HG03457 (cell line): Measurements from ENCODE around the gene PLEKHG4B.

Experiments
- ATAC-seq: cut with Tn5 transposase; IDR thresholded peaks from one replicate; pipeline ENCODE4 v1.9.1; 2021; ENCODE audit warnings: moderate number of reproducible peaks; ENCODE audit not compliant: unreplicated experiment

Gene PLEKHG4B

DNA sequence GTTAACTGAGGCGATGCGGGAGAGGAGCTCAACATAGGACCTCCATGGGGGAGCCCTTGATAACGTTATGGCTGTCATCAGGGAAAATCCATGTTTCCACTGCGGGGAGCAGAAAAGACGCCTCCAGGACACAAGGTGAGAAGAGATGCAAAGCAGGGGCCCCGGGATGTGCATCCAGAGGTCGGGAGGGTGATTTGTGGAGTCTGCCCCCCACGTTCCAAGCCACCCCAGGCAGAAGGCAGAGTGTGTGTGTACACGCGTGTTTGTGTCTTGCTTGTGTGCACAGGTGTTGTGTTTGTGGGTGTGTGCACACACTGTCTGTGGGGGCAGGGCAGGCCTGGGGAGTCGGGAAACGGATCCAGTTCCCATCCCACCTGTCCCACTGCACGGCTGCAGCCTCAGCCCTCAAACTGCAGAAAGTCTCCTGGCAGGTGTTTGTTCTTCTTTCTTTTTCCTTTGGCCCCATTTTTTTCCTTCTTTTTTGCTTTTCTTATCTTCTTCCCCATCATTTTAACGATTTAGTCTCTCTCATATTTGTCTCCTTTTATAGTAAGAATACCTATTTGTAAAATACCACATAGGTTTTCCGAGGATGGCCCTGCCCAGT is 17.4 kb upstream of the PLEKHG4B start:
- no peak for ATAC-seq

DNA sequence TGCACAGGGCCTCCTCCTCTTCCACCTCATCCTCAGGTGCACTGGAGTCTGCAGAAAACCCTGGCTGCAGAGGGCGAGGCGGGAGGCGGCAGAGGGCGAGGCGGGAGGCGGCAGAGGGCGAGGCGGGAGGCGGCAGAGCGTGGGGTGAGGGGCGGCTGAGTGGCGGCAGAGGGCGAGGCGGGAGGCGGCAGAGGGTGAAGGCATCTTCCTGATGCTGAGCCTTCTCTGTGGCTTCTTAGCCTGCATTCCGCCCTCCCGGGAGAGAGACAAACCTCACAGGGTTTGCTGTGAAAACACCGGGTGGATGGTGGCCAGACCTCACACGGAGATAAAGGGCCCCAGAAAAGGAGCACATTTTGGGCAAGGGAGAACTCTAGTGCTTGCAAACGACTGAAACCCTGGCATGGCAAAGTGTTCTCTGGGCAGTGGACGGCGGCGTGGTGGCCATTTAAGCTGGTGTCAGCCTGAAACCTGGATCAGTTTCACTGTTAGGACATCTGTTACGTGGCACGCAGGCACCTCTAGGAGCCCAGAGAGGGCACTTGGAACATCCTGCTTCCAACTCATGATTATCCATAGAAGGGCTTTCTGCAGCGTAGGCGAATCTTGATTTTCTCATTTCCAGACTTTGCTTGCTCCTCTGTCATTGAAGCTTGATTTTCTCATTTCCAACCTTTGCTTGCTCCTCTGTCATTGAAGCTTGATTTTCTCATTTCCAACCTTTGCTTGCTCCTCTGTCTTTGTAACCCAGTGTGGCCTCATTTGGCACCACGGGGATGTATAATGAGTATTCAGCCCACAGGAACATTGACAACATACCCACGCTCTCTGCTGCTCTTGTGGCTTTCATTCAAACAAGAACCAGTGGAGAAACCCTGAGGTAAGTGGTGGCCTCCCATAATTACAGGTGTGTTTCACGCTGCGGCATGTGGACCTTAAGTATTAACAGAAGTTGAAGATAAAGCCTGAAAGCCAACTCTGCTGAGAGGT is 16.3 kb upstream of the PLEKHG4B start:
- ATAC-seq, result no peak

DNA sequence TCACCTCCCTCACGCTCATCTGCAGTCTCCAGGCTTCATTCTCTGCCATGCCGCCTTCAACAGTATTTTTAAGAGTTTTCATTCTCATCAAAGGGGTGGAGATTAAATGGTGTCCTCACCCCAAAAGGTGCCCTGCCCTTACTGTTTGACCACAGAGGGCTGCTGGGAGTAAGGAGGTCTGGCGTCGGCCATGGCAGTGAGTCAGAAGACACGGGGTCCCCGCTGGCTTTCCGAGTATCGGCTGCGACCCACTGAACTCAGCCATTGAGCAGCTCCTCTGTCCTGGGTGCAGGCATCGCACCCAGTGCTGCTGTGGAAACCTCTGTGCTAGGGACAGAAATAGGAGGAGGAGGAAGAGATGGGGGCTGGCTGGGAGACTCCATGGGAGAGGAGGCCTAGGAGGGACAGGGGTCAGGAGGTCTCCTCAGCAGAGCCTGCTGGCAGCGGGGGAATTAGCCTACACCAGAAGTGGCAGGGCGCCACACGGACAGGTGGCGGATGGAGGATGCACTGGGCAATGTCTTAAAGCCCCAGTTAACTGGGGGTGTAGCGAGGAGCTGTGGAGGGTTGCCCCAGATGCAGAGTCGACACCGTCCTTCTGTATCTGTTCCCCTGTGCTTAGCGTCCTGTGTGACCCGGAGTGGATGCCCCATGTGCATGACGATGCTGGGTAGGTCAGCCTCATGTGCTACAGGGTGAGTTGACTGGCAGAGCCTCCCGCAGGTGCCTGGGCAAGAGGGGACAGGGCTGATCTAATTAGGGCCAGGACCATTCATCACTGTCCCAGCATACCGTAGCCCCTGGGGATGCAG is 15.4 kb upstream of the PLEKHG4B start:
- ATAC-seq, result no peak

DNA sequence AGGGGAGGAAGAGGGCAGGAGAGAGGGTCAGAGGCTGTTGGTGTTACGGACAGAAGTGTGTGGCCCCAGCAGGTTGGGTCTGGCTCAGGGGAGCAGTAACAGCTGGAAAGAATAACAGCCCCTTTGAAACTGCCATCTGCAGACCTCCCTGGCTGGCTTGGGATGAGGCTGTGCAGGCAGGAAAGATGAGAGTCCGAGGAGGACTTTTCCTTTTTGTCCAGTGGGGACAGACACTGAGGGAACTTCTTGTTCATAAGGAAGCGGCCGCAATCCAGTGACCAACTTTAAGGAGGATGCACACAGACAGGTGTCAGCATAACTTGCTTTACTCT is 14.8 kb upstream of the PLEKHG4B start:
- no peak for ATAC-seq

DNA sequence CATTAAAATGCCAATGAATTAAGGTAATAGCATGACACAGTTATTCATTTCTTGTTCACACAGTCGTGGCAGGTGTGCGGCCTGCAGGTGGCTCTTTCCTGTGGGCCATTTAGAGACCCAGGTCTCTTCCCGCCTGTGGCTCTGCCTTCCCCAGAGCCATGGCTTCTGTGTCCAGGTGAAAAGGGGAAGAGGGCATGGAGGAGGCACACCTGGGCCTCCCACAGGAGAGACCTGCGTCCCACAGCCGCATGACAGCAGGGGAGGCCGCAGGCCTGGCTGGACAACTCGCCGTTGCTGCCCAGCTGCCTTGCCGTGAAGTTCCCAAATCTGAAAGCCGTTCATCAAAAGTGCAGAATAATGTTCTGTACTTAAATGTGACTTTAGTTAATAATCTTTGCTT is 14.4 kb upstream of the PLEKHG4B start:
- no peak for ATAC-seq

DNA sequence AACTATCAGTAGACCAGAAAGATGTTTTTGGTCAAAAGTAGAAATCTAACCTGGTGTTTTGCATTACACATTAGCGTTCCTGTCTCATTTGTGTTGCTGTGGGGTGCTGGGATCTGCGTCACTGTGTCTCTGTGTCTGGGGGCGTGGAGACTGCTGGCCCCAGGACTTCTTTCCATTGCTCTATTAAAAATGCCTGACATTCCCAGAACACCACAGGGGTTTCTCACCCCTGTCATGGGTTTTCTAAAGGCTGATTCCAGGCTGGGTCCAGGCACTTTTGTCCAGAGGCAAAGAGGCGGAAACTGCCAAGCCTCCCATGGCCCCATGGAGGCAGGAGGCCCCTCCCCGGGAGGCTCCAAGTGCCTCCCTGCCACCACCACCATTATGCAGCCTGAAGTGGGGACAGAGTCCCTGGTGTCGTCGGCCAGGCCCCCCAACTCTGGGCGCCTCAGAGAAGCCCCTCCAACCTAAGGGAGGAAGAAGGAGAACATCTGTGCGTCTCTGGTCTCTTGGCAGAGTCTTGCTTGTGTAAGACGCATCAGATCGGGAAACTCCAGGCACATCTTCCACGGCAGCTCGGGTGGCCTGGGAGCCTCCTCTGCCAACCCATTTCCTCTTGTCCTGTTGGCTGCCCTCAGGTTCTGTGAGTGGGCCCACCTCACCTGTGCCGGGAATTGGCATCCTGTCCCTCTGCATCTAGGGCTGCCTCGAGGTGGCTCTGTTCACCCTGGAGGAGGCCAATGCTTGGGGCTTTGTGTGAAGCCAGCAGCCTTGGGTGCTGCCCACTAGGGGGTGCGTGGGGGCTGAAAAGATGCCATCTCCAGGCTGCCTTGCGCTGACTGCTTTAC is 13.8 kb upstream of the PLEKHG4B start:
- ATAC-seq, result no peak

DNA sequence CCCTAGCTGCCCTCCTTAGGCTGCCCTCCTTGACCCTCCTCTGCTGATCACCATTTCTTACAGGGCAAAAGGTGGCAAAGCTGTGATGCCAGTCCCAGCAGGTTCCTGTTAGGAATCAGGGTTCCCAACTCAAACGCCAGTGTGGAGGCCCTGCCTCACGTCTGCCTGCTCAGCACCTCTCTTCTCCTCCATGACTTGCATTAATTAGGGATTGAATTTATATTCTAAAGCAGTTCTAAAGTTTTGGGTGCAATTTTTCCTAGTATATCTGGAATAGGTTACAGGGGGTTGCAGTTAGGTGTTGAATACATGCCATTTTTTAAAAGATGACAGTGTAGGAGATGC is 13.2 kb upstream of the PLEKHG4B start:
- ATAC-seq, result no peak

DNA sequence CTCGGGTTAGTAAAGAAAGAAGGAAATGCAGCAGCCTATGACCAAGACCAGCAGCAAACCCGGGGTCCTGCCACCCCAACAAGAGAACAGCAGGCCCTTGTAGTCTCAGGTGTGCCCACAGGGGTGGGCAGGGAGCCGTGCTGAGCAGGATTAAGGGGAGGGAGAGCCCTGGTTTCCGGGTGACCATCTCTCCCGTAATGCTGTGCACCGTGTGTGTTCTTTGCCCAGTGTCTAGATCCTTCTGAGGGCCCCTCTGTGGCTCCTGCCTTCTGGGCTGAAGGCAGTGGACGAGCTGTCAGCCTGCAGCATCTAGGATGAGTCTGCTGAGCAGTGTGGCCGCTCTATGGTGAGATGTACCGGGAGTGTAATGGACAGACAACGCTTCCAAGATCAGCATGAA is 12.7 kb upstream of the PLEKHG4B start:
- ATAC-seq, result no peak

DNA sequence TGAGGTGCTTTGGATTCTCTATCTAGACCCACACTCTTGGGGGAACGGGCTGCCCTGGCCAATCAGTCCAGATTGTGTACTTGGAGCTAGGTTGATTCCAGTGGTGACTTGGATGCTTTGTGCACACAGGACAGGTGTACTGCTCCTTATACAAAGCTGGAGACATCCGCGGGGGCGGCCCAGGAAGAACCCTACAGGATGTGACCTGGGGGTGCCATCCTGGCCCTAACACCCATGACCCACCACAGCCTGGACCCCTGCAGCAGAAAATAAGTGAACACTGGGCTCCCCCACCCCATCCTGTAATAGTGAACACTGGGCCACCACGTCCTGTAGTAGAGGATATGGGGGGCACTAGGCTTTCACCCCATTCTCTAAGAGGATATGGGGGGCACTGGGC is 12.1 kb upstream of the PLEKHG4B start:
- ATAC-seq, result no peak

DNA sequence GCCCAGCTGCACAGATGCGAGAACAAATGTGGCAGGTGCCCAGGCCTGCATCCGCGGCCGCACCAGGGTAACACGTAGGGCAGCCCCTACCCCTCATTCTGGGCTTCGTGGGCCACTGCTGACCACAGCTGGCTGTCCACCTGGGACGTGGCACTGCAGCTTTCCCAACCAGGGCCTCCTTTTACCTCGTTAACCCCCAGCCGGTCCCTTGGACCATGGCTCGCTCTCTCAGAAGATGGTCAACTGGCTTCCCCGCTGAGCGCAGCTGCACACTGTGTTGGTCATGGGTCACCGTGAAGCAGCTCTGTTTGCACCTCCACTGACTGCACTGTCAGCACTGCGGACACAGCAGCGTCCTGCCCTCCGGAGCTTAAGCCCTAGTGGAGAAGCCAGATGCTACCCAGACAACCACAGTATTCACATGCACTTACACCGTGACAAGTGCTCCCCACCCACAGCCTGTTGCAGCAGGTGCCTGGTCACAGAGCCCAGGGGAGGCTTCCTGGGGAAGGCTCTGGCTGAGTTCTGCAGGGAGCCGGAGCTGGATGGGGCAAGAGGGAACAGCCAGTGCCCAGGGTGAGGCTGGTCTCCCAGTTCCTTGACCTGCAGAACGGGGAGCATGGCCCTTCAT is 10.5 kb upstream of the PLEKHG4B start:
- no peak for ATAC-seq

DNA sequence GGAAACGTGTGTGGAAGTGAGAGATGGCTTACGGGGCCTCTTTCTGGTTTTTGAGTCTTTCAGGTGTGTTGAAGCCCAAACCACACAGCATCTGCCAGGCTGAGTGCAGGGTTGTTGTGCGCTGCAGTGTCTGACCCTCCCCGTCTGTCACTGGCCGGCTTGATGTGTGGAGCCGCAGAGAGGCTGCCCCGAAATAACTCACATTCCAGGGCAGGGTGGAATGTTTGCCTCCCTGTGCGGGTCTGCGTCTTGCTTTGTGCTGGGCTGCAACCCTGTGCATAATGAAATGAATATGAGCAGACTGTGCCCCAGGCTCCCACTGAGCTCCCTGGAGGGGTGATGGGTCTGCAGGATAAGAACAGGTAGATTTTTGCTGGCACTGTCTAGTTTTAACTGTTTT is 9.9 kb upstream of the PLEKHG4B start:
- ATAC-seq, result no peak

DNA sequence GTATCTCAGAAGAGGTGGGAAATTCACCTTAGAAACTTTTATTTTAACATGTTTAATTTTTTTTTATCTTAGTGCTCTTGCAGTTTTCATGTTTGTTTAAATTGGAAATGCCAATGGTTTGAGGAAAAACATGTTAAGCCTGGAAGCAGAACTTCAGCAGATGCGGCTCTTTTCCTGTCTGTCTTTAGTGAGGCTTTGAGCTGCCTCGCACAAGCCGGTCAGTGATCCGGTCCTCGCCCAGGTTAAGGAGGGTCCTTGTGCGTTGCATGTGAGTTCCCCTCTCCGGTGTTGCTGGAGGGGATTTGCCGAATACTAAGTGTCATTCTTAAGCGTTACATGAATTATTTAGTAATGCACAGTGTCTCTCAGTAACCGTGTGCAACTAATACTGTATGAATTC is 9.4 kb upstream of the PLEKHG4B start:
- ATAC-seq, result no peak

DNA sequence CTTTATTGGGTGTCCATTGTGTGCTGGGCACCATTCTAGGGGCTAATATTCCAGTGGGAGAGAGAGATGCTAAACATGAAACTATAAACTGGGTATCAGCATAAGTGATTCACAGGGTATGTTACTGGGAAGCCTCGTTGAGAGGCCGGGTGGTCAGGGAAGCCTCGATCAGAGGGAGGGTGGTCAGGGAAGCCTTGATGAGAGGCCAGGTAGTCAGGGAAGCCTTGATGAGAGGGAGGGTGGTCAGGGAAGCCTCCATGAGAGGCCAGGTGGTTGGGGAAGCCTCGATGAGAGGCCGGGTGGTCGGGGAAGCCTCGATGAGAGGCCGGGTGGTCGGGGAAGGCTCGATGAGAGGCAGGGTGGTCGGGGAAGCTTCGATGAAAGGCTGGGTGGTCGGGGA is 8.9 kb upstream of the PLEKHG4B start:
- no peak for ATAC-seq

DNA sequence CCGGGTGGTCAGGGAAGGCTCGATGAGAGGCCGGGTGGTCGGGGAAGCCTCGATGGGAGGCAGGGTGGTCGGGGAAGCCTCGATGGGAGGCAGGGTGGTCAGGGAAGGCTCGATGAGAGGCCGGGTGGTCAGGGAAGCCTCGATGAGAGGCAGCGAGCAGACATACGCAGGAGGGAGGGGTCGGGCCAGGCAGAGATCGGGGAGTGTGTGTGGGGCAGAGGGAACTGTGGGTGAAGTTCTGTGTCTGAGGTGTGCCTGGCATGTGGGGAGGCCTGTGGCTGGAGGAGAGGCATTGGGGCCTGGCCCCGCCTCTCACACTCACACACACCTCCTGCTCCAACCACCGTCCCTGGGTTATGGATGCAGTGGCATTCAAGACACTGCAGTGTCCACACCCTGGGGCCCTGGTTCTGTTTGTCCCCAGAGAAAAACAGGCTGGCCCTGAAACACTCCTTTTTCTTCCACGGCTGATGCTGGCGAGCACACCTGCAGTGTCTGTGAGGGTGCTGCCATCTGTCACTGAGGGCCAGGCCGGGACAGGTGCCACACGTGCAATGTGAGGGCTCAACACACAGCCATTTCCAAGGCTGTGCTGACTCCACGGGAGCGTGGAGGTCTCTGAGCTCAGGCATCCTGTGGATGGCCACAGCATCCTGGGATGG is 6.5 kb upstream of the PLEKHG4B start:
- no peak for ATAC-seq

DNA sequence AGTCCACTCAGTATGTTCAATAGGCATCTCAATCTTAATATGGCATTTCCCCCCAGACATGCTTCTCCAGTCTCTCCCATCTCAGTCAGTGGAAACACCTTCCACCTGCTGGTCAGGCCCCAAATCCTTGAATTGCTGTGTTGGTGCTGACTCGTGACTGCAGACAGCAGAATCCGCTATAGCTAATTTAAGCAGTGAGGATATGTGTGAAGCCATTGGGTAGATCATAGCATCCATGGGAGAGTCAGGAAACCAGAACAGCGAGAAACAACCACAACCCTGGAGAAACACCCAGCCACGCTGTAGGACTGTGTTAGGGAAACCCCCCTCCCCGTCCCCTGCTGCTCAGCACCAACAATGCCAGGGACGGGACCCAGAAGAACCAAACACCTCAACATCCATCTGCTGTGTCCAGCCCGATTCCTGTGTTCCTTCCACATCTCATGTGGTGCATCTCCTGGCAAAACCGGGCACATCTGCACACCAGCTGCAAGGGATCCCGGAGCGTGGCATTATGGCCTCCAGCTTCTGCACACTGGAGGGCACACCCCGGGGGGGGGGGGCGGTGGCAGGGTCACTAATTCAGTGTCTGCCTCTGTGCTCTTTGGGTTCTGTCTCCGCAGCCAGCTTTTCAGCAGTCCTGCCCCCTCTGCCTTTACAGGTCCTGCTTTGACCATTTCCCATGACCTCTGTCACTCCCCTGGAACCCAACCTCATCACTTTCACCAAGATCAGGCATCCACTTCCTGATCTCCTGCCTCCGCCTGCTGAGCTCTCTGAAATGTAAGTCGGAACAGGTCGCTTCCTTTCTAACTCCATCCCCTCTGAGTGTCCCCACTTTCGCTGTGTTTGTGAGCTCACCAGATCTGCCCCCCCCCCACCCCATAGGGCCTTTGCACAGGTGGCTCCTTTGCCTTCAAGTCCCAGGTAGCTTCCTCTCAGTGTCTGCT is 2.4 kb upstream of the PLEKHG4B start:
- no peak for ATAC-seq

DNA sequence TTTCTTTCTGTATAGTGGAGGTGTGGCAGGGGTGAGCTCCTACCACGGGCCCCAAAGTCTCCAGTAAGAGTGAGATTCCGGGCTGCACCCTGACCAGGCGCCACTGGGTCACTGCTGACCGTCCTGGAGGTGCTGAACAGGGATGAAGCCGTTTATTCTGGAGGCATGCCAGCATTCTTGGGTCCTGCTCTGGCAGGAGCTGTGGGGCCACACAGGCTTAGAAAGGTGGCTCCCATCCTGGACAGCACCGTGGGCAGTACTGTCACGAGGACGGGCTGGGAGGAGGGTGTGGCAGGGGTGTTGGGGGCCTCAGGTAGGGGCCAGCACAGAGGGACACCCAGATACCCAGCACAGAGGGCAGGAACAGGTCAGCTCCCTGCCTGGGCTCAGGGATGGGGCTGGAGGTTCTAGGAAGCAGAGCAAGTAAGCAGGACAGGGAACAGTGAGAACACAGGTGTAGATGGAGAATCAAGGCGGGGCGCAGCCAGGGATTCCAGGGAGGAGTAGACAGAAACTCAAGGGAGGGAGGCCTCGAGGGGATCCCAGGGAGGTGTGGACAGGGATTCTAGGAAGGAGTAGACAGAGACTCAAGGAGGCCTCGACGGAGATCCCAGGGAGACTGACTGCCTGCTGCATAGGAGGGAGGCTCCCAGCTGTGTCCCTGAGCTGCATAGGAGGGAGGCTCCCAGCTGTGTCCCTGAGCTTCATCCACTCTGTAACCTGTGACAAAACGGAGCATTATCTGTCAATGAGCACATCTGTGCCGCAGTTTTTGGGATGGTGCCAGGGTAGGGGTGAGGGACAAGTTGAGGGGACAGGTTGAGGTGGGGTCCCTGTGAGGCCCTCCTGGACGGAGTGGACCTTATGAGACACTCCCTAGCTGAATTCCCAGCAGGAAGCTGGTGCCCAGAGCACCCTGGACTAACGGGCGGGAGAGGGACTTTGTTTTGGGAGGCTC is 1.1 kb upstream of the PLEKHG4B start:
- no peak for ATAC-seq

DNA sequence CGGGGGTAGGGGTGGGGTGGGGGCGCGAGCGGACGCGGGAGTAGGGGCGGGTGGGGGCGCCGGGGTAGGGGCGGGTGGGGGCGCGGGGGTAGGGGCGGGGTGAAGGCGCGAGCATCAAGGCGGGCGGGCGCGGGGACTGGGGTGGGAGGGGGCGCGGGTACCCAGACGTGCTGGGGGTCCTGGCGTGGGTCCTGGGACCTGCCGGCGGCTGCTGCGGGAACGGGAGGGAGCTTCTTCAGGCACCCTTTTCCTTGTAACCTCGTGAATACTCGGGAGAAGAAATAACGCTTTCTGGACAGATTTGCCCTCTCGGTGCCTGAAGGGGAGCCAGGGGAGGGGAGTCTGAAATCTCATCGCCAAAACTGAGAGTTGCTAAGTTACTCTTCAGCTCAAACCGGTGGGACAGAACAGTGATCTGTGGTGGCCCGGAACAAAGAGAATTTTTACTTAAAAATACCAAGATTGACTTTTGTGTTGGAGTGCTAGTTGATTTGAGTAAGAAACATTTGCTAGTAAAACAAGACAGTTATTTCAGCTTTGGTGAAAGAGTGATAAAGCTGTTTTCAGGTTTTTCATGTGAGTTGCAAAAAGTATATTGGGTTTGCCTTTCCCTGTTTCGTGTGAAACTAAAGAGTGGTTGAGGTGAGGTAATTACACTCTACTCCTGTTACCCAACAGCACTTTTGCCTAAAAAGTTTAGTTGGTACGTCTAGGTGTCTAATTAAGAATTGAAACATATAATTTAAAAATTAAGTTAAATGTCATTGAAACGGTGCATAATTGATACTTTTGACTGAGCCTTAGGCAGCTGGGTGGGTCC is 643 bp downstream of the PLEKHG4B start:
- ATAC-seq, result no peak
